ENCODE results near the gene COG5.
"Not testable (repeated sequence)": the region's sequence is repeated elsewhere in the genome, so short reads cannot be mapped to it uniquely, and the experiment has no call there.

COG5 gene

GRCh38 chr7:107179326-107180164 is 384.2 kb downstream of the COG5 start:
- no peak for DNase-seq (ENCODE audit: low read depth)

DNA sequence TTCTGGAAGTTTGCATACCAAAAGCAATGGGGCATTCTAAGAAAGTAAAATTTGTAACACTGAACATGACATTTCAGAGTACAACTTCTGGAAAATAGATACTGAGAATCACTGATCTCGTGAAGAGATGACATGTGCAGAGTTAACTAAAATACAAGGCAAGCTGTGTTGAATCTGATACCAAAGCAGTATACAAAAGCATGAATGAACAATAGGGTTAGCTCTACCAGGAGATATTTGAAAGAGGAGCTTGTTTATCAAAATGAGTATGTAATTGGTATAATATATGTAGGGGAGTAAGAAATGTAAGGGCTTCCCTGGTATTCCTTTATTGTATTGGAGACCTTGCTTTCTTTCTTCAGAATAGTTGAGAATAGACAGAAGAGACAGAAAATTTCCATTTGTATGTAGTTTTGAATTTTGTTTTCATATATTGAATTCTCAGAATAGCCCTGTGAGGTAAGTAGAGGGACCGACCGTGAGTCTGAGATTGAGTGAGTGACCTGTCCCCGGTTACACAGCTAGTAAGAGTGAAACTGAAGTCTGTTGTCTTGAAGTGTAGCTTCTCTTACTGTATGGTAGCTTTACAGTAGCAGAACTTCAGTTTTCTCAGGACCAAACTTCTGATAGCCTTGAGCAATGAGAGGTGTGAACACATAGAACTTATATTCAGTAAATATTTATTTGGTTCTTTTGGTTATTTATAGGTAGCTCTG is 389.9 kb downstream of the COG5 start:
- DNase-seq (ENCODE audit: low read depth), result no peak

- no peak for DNase-seq (ENCODE audit: low read depth)
These were observed 390.5 kb downstream of the COG5 start for GRCh38 chr7:107173191-107173590.

DNA sequence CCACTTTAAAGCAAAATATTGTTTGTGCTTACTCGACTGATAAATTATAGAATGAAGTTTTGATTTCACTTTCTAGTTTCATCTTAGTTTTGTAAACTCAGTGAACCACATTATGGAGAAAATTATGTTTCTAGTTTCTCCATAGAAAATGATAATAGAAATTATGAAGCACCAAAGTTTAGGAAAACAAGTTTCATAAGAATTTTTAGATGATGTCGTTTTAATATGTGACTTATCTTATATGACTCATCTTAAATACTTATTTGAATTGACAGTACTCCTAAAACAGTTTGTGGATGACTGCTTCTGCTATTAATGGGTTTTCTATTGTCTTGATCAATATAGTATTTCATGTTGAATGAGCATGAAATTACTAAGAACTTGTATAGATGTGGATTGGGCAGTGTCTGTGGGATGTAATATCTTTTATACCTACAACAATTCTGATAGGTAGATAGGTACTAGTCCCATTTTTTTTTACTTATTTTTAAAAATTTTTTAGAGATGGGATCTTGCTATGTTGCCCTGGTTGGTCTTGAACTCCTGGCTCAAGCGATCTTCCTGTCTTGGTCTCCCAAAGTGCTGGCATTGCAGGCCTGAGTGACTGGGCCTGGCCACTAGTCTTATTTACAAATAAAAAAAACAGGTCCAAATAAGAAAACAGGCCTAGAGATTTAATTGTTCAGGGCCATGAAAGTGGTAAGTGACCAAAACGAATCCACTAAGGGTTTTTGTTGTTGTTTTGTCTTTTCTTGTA is 391.3 kb downstream of the COG5 start:
- no peak for DNase-seq (ENCODE audit: low read depth)

- no peak for DNase-seq (ENCODE audit: low read depth)
These were observed 392.2 kb downstream of the COG5 start for GRCh38 chr7:107171496-107171895.

DNA sequence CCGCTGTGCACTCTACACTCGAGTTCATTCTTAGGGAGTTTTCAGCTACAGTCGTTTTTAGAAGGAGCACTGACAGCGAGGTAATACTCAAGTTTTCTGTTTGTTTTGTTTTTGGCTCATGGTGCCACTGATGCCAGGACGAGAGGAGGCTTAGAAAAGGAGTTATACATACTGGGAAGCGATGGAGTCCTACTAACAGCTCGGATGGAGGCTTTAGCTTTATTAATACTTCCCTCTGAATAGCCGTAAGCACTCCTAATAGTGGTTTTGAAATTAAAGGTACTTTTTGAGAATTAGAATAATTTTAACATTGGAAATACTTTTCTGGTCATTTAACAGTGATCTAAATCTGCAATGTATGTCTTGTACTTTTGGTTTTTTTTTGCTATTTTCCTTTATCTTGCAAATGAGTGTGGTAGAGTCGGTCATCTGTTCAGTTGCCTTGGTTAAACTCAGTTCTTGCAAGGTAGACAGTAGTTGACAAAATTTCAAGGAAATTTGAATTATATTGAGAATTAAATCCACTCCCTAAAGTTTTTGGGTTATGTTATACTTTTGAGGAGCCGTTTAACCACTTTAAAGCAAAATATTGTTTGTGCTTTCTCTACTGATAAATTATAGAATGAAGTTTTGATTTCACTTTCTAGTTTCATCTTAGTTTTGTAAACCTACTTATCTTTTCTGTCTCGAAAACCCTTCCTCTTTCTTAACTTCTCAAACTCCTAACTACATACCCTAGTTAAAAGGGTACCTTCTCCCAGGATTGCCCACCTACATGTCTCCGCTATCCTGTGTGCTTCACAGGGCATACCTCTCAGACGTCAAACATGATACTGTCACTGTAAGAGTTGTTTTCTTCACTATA is 393.4 kb downstream of the COG5 start:
- no peak for DNase-seq (ENCODE audit: low read depth)

DNA sequence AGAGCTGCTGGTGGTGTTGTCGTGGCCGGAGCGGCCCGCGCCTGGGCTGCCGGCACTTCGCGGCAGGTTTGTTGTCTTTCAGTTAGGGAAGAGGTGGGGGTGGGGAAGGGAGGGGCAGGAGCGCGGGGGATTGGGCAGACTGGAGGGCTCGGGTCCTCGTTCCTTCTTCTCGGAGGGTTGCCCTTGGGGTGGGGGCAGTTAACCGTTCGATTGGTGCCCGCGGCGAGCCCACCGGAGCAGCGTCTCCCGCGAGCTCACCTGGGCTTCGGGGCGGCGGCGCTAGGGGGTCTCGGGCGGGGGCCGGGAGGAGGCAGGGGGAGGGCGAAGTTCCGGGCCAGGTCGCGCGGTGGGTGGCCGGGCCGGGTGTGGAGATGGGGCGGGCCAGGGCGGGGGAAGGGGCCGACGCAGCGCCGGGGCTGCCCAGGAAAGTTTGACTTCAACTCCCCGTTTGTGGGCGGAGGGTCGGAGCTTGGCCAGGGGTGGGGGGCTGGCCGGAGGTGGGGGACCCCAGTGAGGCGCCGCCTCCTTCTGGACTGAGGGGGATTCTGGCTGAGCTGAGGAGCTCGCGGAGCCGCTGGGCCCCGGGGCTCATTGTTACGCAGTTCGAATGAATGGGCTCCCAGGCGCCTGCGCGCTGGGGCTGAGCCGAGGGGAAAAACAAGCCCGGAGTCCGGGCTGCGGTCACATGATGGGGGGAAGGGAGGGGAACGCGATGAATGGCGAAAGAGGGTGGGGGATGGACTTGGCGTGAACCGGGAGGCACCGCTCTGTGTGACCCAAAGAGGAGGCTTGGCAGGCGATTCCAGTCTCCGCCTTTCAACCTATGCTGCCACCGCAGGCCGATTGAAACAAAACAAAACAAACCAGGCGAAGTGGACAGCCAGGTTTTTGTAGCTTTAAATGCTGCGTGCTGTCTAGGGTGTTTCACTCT is 394.3 kb downstream of the COG5 start:
- peak; percentile 73 for DNase-seq (ENCODE audit: low read depth)

- DNase-seq (ENCODE audit: low read depth), result peak; percentile 98
These were observed 395.2 kb downstream of the COG5 start, which contains the start of gene HBP1 for GRCh38 chr7:107168233-107169119. HBP1 (plus strand) TSS chr7:107169003; CDS start chr7:107179894, 10,891 bp downstream.

GRCh38 chr7:107167483-107168232 is 396.1 kb downstream of the COG5 start:
- DNase-seq (ENCODE audit: low read depth), result peak; percentile 67

DNA sequence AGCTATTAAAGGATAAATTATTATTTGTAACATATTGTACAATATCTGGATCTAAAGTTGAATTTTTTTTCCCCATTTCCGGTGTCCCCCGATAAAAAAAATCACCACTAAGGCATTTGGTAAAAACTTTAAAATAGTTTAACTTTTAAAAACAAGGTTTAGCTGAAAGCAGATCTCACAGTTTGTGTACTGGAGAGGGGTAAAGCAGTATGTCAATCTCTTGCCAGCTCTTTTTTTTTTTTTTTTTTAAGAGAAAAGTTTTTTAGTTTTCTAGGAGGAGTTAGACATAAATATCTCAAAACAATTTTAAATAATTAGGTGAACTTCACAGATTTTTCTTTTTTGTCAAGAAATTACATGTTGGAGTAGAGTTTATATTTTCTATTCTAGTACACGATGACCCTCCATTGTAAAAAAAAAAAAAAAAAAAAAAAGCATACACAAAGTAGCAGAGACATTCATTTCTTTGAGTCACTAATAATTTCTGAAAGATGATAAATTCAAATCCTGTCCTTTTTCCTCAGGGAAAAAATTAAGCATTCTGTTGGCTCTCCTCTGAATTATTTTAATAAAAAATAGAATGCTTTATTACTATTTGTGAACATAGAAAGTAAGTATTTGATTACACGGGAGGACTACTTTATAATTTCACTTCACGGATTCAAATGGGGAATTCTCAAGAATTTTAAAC is 396.8 kb downstream of the COG5 start:
- no peak for DNase-seq (ENCODE audit: low read depth)

- DNase-seq (ENCODE audit: low read depth), result no peak
These were observed 398.4 kb downstream of the COG5 start for GRCh38 chr7:107165341-107165740.

GRCh38 chr7:107164092-107164491 is 399.6 kb downstream of the COG5 start:
- DNase-seq (ENCODE audit: low read depth), result no peak

DNA sequence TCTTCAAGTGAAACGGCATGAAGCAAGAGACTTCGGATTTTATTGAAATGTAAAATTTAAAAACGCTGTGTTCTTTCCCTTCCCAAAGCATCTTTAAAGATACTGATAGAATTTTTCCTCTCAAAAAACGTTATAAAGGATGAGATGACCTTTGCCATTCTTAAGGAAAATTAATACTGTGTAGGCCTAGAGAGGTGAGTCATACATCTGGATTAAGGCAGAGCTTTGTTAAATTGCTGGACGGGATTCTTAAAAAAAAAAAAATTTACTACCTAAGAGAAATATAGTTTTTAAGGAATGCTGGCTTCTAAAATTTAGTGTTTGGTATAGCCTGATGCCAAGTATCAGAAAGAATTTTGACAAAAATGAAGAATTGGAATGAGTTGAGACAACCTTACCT is 401.2 kb downstream of the COG5 start:
- no peak for DNase-seq (ENCODE audit: low read depth)

DNA sequence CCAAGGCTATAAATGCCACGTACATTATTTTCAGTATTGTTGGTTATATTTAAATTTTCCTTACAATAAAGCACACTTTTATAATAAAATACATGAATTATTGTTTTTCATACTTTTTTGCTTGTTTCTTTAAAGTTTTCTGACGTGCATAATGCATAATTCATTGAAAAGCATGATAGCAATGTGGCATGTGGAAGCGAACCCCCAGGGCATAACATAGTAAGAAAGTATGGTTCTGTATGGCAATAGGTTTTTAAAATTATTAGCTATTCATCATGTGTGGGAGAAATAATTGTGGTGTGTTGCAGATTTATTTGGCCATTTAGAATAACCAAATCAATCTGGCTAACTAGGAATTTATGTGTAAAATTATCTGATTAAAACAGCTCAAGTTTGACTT is 402.3 kb downstream of the COG5 start:
- no peak for DNase-seq (ENCODE audit: low read depth)

- no peak for DNase-seq (ENCODE audit: low read depth)
These were observed 403.3 kb downstream of the COG5 start for GRCh38 chr7:107160389-107160788.

- no peak for DNase-seq (ENCODE audit: low read depth)
These were observed 405.7 kb downstream of the COG5 start for GRCh38 chr7:107158028-107158427.

- DNase-seq (ENCODE audit: low read depth), result no peak
These were observed 406.6 kb downstream of the COG5 start for GRCh38 chr7:107157091-107157490.

- DNase-seq (ENCODE audit: low read depth), result not testable (repeated sequence)
These were observed 408.0 kb downstream of the COG5 start for GRCh38 chr7:107155726-107156125.
